ENCODE data around the gene ADAM11.
"Not testable (repeated sequence)": the region's sequence is repeated elsewhere in the genome, so short reads cannot be mapped to it uniquely, and the experiment has no call there.

ADAM11 gene, protein sequence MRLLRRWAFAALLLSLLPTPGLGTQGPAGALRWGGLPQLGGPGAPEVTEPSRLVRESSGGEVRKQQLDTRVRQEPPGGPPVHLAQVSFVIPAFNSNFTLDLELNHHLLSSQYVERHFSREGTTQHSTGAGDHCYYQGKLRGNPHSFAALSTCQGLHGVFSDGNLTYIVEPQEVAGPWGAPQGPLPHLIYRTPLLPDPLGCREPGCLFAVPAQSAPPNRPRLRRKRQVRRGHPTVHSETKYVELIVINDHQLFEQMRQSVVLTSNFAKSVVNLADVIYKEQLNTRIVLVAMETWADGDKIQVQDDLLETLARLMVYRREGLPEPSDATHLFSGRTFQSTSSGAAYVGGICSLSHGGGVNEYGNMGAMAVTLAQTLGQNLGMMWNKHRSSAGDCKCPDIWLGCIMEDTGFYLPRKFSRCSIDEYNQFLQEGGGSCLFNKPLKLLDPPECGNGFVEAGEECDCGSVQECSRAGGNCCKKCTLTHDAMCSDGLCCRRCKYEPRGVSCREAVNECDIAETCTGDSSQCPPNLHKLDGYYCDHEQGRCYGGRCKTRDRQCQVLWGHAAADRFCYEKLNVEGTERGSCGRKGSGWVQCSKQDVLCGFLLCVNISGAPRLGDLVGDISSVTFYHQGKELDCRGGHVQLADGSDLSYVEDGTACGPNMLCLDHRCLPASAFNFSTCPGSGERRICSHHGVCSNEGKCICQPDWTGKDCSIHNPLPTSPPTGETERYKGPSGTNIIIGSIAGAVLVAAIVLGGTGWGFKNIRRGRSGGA

DNA sequence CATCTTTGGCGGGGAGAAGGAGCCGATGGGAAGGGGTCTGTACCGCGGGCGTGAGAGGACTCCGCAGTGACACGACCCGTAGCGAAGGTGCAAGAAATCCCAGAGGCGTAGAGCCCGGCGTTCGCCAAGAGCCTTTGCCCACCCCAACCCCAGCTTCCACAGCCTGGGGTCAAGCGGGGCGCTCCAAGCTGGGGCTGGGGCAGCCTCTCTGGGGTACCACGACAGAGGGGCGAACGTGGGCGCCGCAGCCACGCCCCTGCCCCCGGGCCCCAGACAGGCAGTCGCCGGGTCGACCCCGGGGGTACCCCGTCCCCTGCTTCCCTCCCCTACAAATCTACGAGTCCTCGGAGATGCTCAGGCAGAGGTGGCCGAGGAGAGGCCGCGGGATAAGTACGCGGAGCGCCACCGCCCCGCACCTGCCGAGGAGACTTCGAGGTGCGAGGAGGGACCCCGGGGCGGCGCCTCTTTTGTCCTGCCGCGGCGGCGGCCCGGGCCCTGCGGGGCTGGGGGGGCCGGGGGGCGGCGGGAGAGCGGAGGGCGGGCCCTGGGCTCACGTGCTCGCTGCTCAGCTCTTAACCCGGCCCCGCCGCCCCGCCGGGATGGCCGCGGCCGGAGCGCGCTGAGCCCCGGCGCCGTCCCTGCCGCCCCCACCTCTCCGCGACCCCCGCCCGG is at the start of gene ADAM11:
Gene ADAM11 (plus strand): TSS at position 575 of the 672 bp plus-strand sequence. CDS start 212 bp downstream, outside the sequence.
- peak; percentile 16 for DNase-seq

DNA sequence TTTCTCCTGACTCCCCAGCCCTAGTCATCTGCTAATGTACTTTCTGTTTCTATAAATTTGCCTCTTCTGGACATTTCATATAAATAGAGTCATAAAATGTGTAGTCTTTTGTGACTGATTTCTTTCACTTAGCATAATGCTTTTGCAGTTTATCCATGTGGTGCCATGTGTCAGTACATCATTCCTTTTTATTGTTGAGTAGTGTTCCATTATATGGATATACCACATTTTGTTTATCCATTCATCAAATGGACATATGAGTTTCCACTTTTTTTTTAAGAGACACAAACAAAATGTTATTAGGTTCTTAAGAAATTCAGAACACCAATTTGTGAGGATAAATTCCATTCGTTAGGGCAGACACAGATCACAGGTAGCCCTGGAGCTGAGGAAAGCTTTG is 39.3 kb upstream of the ADAM11 start:
- DNase-seq, result no peak

DNA sequence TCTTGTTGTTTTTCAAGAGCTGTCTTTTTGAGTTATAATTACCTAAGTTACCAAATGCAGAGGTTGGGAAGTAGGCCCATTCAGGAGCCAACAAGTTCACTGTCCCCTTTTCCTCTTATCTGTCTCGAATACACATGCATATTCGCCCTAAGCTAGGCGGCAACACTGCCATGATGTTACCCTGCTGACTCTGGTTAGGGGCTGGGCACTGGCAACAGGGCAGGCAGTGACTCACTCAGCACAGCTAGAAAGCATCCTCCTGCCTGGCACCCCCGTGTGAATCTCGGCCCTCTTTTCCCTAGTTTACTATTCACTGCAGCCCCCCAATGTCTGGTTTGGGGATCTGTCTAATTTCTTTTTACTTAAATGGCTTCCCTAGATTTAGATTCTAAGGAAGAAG is 36.5 kb upstream of the ADAM11 start:
- no peak for DNase-seq

DNA sequence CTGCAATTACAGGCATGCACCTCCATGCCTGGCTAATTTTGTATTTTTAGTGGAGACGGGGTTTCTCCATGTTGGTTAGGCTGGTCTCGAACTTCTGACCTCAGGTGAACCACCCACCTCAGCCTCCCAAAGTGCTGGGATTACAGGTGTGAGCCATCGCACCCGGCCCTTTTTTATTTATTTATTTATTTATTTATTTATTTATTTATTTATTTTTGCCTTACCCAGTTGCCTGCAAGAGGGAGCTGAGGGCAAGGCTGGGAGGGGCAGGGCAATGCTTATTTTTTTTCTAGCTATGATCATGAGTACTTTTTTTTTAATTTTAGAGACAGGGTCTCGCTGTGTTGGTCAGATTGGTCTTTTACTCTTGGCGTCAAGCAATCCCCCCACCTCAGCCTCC is 32.7 kb upstream of the ADAM11 start:
- not testable (repeated sequence) for DNase-seq

DNA sequence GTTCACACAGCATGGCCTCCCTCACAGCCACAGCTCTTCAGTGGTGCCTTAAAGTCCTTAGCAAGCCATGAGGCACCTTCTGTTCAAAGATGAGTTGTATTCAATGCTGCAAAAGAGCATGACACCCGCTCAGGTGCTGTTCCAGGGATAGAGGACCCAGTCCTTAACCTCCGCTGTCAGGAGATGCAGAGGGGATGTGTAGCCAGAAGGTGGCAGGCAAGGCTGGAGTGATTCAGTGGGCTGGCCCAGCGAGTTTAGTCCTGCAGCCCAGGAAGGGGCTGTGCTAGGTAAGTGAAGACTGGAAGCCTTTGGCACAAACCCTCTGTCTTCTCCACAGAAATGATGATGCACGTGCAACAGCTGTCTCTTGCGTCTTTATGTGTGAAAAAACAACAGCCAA is 25.0 kb upstream of the ADAM11 start:
- DNase-seq, result no peak

DNA sequence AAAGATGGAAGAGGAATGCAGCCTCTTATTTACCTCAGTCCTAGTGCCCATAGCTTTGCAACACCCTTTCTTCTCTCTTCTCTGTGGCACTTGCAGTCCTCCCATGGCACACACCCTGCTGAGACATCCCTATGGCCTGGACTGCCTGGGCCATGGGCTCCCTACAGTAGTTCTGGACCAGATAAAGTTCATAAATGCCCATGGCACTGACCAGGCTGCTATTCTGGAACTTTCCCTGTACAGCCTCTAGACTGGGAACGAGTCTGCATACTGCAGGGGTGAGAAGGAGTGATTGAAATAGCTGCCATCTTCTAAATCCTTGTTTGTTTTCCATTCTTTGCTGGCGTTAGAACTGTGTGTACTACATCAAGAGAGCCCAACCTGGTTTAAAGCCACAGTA is 24.5 kb upstream of the ADAM11 start:
- DNase-seq, result no peak

DNA sequence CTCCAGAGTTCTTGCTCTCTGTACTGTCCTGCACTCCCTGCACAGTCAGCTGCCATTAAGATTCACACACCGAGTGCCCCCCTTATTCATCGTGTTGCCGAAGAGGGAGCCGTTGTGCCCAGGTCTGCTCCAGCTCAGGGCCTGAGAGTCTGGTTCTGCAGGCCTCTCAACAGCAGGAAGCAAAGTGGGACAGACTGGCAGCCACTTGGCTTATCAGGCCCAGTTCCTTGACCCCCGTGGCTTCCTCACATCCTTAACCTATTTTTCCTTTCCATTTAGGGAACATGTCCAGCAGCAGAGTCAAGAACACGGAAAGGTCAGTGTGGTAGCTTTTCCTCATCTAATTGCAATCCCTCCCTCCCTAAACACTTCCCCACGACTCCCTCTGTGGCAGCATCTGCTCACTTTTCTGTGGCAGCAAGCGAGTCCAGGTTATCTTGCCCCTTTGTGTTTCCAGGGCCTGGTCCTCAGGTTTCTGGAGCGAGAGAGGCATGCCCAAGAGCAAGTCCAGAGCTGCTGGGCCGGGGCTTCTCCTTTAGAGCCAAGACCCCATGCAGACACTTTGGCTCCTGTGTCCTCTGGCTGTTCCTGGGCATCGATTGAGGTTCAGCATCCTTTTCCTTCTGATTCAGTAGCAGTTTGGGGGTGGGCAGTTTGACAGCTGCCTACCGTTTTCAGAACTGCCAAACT is 22.1 kb upstream of the ADAM11 start:
- no peak for DNase-seq

DNA sequence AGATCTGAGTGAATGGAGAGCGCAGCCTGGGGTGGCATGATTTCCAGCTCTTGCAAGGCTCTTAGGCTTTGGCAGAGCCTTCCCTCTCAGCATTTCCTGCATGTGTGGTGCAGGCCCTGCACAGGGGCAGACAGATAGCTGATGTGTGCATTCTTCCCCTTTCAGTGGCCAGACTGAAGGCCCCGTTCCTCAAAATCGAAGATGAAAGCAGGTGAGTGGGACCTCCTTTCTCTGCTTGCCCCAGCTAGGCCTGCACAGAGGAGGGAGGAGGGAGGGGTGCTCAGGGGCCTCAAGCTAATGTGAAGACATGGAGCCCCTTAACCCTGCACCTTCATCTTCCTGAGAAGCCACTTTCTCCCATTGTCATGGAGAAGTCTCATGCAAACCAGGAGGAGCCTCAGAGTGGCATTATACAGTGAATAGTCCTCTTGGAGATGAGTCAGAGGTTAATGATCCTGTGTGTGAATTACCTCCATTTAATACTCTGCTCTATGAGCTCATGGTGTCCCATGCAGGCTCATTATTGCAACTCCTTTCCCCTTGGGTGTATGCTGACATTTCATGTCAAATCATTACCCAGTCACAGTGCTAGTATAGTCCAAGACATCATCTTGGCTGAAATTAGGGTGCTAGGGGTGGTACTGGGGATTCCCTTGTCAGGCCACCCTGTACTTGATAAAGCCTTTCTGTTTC is 20.4 kb upstream of the ADAM11 start:
- DNase-seq, result no peak

DNA sequence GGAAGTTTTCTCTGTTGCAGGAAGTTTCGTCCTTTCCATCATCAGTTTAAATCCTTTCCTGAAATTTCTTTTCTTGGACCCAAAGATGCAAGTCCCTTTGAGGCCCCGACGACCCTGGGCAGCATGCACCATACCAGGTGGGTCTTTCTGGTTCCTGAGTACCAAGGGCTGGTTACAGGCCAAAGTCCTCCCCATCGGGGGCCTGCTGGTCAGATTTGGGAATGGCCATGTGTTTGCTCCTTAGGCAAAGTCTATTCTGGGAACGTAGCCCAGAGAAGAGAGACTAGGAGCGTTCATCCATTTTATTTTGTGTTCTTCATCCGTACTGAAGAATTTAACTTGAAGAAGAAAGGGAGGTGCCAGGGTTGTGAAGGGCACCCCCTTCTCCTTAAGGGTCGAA is 17.5 kb upstream of the ADAM11 start:
- no peak for DNase-seq

DNA sequence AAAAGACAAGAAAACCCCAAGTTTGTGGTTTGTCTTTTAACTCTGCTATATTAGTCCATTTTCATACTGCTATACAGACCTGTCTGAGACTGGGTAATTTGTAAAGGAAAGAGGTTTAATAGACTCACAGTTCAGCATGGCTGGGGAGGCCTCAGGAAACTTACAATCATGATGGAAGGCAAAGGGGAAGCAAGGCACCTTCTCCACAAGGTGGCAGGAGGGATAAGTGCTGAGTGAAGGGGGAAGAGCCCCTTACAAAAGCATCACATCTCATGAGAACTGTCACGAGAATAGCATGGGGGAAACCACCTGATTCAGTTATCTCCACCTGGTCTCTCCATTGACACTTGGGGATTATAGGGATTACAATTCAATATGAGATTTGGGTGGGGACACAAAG is 13.5 kb upstream of the ADAM11 start:
- DNase-seq, result no peak

DNA sequence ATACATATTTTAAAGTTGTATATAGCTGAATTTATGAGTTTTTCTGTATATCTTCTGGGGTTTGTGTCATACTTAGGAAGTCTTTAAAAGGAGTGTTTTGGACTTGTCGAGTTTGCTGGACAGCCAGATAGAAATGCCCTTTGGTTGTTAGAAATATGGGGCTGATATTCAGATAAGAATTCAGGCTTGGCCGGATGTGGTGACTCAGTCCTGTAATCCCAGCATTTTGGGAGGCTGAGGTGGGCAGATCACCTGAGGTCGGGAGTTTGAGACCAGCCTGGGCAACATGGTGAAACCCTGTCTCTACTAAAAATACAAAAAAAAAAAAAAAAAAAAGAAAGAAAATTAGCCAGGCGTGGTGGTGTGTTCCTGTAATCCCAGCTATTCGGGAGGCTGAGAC is 13.1 kb upstream of the ADAM11 start:
- not testable (repeated sequence) for DNase-seq

DNA sequence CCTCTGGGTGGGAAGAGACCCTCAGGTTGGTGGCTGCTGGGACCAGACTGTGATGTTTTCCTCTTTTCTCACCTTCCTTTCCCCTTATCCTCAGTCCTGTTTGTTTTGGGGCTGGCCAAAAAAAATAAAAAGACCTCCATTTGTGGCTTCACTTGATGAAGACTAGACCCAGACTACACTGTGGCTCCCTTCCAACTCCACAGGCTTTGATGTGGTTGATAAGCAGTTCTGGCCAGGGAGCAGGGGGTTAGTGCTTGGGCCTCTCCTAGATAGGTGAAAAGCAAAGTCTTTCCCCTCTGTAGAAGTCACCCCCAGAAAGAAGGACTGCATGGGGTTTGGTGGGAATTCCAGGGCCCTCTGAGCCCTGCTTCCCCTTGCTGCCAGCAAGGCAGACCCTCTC is 11.2 kb upstream of the ADAM11 start:
- DNase-seq, result no peak

DNA sequence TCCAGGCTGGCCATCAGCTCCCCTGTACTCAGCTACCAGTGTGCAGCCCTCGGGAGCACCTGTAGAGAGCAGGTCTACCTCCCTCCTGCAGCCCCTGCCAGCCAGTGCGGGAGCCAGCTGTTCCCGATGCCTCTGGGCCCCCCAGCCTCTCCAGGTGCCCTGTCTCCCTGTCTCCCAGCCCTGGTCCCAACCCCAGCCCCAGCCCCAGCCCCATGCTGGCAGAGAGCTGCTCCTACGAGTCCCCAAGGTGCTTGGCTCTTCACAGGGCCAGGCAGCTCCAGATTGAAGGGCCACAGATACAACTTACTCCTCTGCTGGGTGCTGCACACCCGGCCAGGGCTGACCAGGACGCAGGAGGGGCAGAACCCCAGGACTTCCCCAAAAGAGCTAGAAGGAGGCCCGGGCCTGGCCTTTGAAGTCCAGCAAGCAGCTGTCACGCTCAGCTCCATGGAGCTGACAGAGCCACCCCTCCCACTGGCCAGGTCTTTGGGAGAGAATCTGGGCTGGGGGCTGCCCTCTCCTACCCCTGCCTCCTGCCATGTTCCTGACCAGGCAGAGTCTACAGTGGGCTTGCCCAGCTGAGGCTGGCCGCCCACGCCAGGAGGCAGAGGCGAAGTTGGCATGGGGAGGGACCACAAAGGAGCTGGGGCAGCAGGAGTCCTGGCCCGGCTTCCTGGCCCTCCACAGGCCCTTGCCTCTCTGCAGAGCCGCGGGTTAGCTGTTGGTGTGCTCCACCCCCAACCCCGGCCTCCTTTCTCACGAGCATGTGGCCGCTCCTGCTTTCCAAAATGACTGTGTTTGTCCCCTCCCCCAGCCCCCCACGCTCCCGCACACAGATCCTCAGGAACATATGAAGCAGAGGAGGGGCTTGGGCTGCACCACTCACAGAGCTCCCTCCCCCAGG is 9.5 kb upstream of the ADAM11 start:
- DNase-seq, result no peak

DNA sequence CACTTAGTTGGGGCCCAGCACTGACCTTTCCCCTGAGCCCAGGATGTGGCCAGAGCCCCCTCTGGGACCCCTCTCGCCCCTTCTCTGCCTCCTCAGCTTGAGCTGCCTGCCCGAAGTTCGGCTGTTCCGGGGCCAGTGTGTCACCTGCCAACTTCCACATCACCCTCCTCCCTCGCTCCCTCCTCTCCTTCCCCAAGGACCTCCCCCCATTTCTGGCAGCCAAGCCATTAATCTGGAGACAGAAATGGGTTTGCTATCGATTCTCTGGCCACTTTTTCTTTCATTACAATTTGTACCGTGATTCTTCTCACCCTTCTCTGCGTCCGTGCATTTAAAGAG is 8.8 kb upstream of the ADAM11 start:
- no peak for DNase-seq

DNA sequence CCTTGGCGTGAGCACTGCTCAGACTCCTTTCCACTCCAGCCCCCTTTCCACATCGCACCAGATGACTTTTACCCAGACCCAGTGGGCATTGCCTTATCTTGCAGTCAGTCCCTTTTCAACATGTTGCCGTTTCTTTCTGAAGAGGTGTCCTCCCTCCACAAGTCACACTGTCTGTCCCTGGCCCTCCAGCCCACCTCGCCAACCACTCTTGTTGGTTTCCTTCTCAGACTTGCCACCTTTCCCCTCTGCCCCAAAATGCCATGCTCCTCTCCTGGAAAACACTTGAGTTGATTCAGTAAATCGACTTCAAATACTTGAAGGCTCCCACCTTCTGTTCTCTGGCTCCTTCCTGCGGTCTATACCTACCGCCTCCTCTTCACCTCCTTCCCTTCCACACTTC is 7.5 kb upstream of the ADAM11 start:
- no peak for DNase-seq

DNA sequence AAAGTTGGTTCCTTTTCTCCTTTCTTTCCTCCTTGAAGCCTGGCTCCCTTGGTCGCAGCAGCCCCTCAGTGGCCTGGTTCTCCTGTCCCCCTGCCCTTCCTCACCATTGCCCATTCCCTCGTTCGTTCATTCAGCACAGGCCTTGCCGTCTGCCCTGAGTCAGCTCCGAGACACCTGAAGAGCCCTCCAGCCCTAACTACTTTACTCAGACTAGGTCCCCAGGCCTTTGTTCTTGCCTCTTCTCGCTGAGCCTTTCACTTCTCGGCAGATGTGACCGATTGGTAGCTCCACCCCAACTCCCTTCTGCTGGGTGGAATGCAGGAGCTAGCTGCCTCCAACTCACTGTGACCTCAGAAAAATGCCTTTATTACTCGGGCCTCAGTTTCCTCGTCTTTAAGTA is 7.0 kb upstream of the ADAM11 start:
- peak; percentile 53 for DNase-seq

DNA sequence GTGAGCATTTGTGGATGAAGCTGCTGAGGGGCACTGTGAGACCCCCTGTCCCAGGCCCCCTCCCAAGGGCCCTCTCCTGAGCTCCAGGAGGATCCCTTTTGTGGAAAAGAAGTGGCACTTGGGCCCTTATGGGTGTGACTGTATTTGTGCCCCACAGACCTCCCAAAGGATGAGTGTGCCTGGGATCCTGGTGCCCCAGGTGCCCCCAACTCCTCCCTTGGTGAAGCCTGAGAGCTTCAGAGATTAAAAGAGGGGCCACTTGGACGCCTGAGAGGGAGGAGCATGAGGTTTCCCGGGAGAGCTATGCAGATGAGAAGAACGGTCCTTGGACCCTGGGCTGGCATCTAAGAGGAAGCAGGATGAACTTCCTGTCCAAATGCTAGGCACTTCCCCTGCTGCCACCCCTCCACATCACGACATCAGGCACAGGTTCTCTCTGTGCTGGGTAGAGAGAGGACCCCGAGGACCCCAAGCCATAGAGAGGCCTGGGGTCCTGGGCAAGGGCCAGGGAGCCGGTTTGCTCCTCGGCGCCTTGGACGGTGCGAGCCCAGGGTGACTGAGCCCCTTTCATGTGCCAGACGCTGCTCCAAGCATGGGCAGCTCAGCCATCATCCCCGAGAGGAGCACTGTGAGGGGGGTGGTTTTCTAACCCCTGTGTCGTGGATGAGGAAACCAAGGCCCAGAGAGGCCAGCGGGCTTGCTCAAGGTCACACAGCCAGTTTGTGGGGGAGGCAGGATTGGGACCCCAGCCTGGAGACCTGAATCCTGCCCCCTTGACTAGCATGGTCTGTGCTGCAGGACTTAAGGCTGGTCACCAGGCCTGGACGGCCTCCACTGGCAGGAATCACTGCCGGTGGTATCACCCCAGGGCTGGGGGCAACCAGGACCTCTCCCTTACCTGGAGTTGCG is 5.6 kb upstream of the ADAM11 start:
- DNase-seq, result no peak

DNA sequence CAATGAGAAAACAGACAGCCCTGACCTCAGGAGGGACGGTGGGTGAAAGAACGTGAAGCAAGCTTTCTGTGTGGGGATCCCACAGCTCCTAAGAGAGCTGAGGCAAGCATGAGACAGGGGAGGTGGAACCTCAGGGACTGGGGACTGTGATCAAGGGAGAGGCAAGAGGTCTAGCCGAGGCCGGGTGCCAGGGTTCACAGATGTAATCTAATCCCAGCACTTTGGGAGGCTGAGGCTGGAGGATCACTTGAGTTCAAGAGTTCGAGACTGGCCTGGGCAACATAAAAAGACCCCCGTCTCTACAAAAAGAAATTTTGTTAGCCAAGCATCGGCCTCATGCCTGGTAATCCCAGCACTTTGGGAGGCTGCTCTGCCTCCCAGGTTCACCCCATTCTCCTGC is 4.5 kb upstream of the ADAM11 start:
- DNase-seq, result no peak

DNA sequence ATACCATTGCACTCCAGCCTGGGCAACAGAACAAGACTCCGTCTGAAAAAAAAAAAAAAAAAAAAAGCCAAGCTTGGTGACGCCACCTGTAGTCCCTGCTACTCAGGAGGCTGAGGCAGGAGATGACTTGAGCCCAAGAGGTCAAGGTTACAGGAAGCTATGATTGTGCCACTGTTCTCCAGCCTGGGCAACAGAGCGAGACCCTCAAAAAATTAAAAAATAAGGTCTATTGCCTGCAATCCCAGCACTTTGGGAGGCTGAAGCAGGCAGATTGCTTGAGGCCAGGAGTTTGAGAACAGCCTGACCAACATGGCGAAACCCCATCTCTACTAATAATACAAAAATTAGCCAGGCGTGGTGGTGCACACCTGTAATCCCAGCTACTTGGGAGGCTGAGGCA is 3.6 kb upstream of the ADAM11 start:
- not testable (repeated sequence) for DNase-seq

Measured in DMS79 treated with DMSO at 0.1 percent for 48 hours (cell line).